OCI-LY7 (cell line): ENCODE results near the gene PRKX. TPM values are rescaled to one million over a fixed set of nuclear protein-coding genes. Genes with fewer than 3 reads are reported as not detected.

ENCODE experiments used
- BruUV-seq: library from RNA; stranded (reverse); fragments of 400-500 nt; replicated peaks from 2 replicates; lab custom pipeline; 2021; lab: Mats Ljungman, UMichigan
- CTCF ChIA-PET: fragments of 300-600 bp; sonication (Branson Sonifier 250); formaldehyde crosslinking; loops from one replicate; lab custom pipeline; 2022; ENCODE audit warnings: antibody characterized with exemption; ENCODE audit not compliant: unreplicated experiment; lab: Charles Lee
- POLR2A ChIA-PET: fragments of 300-600 bp; sonication (Branson Sonifier 250); formaldehyde crosslinking; loops from one replicate; lab custom pipeline; 2022; ENCODE audit warnings: antibody characterized with exemption; lab: Charles Lee
- DNase-seq: peaks from one replicate; pipeline ENCODE4 v3.0.0-alpha.2; 2015; ENCODE audit warnings: low spot score
- H2AFZ ChIP-seq: fragments of 200-600 bp; sonication (generic), shearing (Covaris generic); 2 replicates; pipeline ENCODE4 v1.6.1; 2014; ENCODE audit warnings: mild to moderate bottlenecking, antibody characterized with exemption, low read length, moderate library complexity
- H3K27ac ChIP-seq: fragments of 200-600 bp; sonication (generic); 2 replicates; pipeline ENCODE4 v1.5.1; 2014; ENCODE audit warnings: mixed run types, low read depth, mild to moderate bottlenecking, moderate library complexity, low read length, inconsistent platforms; ENCODE audit not compliant: poor library complexity, severe bottlenecking
- H3K36me3 ChIP-seq: fragments of 200-600 bp; sonication (generic); 2 replicates; pipeline ENCODE4 v1.6.1; 2014; ENCODE audit warnings: mild to moderate bottlenecking, antibody characterized with exemption, low read length, moderate library complexity, mixed read lengths; ENCODE audit not compliant: insufficient read depth
- H3K4me1 ChIP-seq: fragments of 200-600 bp; sonication (generic); 2 replicates; pipeline ENCODE4 v1.5.1; 2014; ENCODE audit warnings: mild to moderate bottlenecking, low read length; ENCODE audit not compliant: insufficient read depth, poor library complexity, severe bottlenecking
- H3K4me2 ChIP-seq: fragments of 200-600 bp; sonication (generic); 2 replicates; pipeline ENCODE4 v1.6.1; 2014; ENCODE audit warnings: mild to moderate bottlenecking, low read length
- H3K4me3 ChIP-seq: fragments of 200-600 bp; sonication (generic); 2 replicates; pipeline ENCODE4 v1.5.1; 2014; ENCODE audit warnings: mild to moderate bottlenecking, low read depth, low read length; ENCODE audit not compliant: poor library complexity, severe bottlenecking
- H3K79me2 ChIP-seq: fragments of 200-600 bp; sonication (generic); 2 replicates; pipeline ENCODE4 v1.6.1; 2016; ENCODE audit warnings: low read depth, mild to moderate bottlenecking, low read length, moderate library complexity, mixed read lengths; ENCODE audit not compliant: insufficient read depth
- H3K9me2 ChIP-seq: fragments of 200-600 bp; sonication (generic); 2 replicates; pipeline ENCODE4 v1.6.1; 2016; ENCODE audit warnings: mild to moderate bottlenecking, low read length, mixed read lengths; ENCODE audit not compliant: insufficient read depth
- H3K9me3 ChIP-seq: fragments of 200-600 bp; sonication (generic); 2 replicates; pipeline ENCODE4 v1.6.1; 2014; ENCODE audit warnings: mild to moderate bottlenecking, mixed run types, low read length, mixed read lengths
- H4K20me1 ChIP-seq: fragments of 200-600 bp; sonication (generic); 2 replicates; pipeline ENCODE4 v1.6.1; 2014; ENCODE audit warnings: mild to moderate bottlenecking, antibody characterized with exemption, low read length, moderate library complexity, mixed read lengths; ENCODE audit not compliant: insufficient read depth
- CTCF ChIP-seq: fragments of 200-600 bp; sonication (generic); conservative IDR thresholded peaks from 2 replicates; pipeline ENCODE4 v1.5.1; 2014; ENCODE audit warnings: mild to moderate bottlenecking, antibody characterized with exemption, low read length, moderate library complexity, mixed read lengths
- EZH2phosphoT487 ChIP-seq: fragments of 200-600 bp; sonication (generic); IDR thresholded peaks from 2 replicates; pipeline ENCODE4 v1.6.1; 2018; ENCODE audit warnings: low read depth, borderline replicate concordance, mild to moderate bottlenecking, mixed run types, antibody characterized with exemption, low read length, moderate library complexity, mixed read lengths
- intact Hi-C: fragments of 100-400 bp; cut with micrococcal nuclease; formaldehyde crosslinking; loops from one replicate; pipeline ENCODE4 v1.10.0; 2022; ENCODE audit not compliant: unreplicated experiment
- total RNA-seq, 2 experiments: library from RNA; depleted of rRNA in 1 of 2; stranded (reverse); fragments of >200 nt in 1 of 2; shearing (Covaris generic) in 1 of 2; gene quantifications; 2 replicates each; pipeline ENCODE4 v1.2.3, GENCODE V29; 2014 to 2022

Gene PRKX
- total RNA-seq, 2 experiments from 2014 or later, result 14.6 to 23.6 TPM

GRCh38 chrX:3680459-3680858 is 33.0 kb downstream of the PRKX start:
- DNase-seq, result no peak
- Histone ChIP-seq H3K9me2 (no peaks in the 10 kb centered on the region), H4K20me1 (no peaks in the 10 kb centered on the region), H3K4me1 (no peaks in the 10 kb centered on the region), H2AFZ (no peak overlapping the region), H3K9me3 (no peaks in the 10 kb centered on the region), H3K4me3 (no peak overlapping the region), H3K79me2 (no peaks in the 10 kb centered on the region), H3K27ac (no peak overlapping the region), H3K4me2 (no peak overlapping the region), H3K36me3 (no peaks in the 10 kb centered on the region)
- ChIA-PET POLR2A (interaction anchor here (0.7 kb wide), 1 partner anchor 18 kb away, joined by 3 read pairs; no protein-coding TSS in a partner anchor), CTCF (no interaction called here)
- BruUV-seq, result no TSS peak
- intact Hi-C loops, result no loop called here
- no peak for TF ChIP-seq EZH2phosphoT487
- TF ChIP-seq CTCF, result no peak

- no peaks in the 10 kb centered on the region for H3K9me2 ChIP-seq
- H3K4me3 ChIP-seq, result no peak overlapping the region
- H3K36me3 ChIP-seq, result no peaks in the 10 kb centered on the region
- no peak overlapping the region for H3K4me2 ChIP-seq
- H4K20me1 ChIP-seq, result no peaks in the 10 kb centered on the region
- no TSS peak for BruUV-seq
- intact Hi-C loops, result no loop called here
- POLR2A ChIA-PET, result no interaction called here
- DNase-seq, result no peak
- H2AFZ ChIP-seq, result no peak overlapping the region
- H3K9me3 ChIP-seq, result no peaks in the 10 kb centered on the region
- CTCF ChIA-PET, result no interaction called here
- no peaks in the 10 kb centered on the region for H3K79me2 ChIP-seq
- H3K27ac ChIP-seq, result no peak overlapping the region
- no peak for TF ChIP-seq CTCF
- no peak for TF ChIP-seq EZH2phosphoT487
- H3K4me1 ChIP-seq, result no peaks in the 10 kb centered on the region
Observed at GRCh38 chrX:3679669-3680068, 33.8 kb downstream of the PRKX start.

- DNase-seq, result no peak
- intact Hi-C loops, result no loop called here
- H3K27ac ChIP-seq, result no peak overlapping the region
- no TSS peak for BruUV-seq
- TF ChIP-seq EZH2phosphoT487 (no peak), CTCF (no peak)
- CTCF ChIA-PET, result no interaction called here
- POLR2A ChIA-PET, result no interaction called here
- no peaks in the 10 kb centered on the region for H3K4me1 ChIP-seq
- no peak overlapping the region for H3K4me2 ChIP-seq
- H3K79me2 ChIP-seq, result no peaks in the 10 kb centered on the region
- H3K9me2 ChIP-seq, result no peaks in the 10 kb centered on the region
- no peaks in the 10 kb centered on the region for H3K9me3 ChIP-seq
- no peaks in the 10 kb centered on the region for H3K36me3 ChIP-seq
- H4K20me1 ChIP-seq, result no peaks in the 10 kb centered on the region
- no peak overlapping the region for H2AFZ ChIP-seq
- H3K4me3 ChIP-seq, result no peak overlapping the region
Observed at GRCh38 chrX:3678328-3678727, 35.1 kb downstream of the PRKX start.
